ENCODE measurements around the gene PRKCA.

PRKCA gene

DNA sequence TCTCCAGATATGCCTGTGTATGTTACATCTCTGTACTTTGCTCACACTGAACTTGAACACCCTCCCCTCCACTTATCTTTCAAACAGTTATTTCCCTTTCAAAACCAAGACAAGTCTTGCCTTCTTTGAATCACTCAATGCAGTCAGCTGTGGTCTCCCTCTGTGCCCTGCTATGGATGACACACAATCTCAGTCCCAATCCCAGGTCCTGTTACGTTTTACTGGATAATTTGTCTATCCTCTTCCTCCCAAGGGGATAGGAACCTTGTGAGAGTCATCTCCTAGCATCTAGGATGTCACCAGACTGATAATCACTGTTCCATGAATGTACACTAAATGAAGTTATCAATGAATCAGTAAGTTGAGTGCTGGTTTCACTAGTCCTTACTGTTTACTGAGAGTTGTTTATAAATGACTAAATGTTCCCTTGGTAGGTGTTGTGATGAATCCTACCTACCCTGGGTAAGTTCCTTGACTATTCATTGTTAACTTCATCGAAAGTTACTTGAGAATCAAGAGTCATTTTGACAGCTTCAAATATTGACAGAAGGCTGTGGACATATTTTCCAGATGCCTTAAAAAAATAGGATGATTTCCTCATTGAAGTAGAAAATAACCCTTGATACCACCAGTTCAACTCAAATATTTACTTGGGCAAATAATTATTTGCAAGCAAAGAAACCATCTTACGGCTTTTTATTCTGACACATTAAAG, 244.9 kb downstream of the PRKCA start:
- no peak overlapping the region for H3K27ac ChIP-seq
- TF ChIP-seq, protein P1, sequence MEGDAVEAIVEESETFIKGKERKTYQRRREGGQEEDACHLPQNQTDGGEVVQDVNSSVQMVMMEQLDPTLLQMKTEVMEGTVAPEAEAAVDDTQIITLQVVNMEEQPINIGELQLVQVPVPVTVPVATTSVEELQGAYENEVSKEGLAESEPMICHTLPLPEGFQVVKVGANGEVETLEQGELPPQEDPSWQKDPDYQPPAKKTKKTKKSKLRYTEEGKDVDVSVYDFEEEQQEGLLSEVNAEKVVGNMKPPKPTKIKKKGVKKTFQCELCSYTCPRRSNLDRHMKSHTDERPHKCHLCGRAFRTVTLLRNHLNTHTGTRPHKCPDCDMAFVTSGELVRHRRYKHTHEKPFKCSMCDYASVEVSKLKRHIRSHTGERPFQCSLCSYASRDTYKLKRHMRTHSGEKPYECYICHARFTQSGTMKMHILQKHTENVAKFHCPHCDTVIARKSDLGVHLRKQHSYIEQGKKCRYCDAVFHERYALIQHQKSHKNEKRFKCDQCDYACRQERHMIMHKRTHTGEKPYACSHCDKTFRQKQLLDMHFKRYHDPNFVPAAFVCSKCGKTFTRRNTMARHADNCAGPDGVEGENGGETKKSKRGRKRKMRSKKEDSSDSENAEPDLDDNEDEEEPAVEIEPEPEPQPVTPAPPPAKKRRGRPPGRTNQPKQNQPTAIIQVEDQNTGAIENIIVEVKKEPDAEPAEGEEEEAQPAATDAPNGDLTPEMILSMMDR (IDR thresholded peaks at IDR 0.05), result no peak
- DNase-seq (ENCODE audit: low spot score), result no peak
- H3K4me3 ChIP-seq, result no peak overlapping the region

DNA sequence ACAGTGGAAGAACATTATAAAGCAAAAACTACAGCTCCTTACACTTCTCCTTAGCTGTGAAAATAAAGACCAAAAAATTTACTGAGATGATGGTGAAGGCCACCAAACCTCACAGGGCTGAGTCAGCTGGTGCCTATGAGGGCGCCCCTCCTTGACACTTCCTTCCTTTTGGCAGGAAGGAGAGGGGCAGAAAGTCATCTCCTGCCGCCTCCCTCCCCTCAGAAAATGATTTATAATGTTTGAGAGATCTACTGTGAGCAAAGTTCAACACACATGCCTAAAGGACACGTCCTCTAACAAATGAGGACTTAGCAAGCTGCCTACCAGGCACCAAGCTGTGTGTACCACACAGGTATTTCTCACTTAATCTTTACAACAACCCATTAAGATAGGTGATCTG, 245.7 kb downstream of the PRKCA start:
- DNase-seq (ENCODE audit: low spot score), result no peak
- TF ChIP-seq, protein P1 (IDR thresholded peaks at IDR 0.05), result no peak
- Histone ChIP-seq H3K27ac (no peak overlapping the region), H3K4me3 (no peak overlapping the region)

DNA sequence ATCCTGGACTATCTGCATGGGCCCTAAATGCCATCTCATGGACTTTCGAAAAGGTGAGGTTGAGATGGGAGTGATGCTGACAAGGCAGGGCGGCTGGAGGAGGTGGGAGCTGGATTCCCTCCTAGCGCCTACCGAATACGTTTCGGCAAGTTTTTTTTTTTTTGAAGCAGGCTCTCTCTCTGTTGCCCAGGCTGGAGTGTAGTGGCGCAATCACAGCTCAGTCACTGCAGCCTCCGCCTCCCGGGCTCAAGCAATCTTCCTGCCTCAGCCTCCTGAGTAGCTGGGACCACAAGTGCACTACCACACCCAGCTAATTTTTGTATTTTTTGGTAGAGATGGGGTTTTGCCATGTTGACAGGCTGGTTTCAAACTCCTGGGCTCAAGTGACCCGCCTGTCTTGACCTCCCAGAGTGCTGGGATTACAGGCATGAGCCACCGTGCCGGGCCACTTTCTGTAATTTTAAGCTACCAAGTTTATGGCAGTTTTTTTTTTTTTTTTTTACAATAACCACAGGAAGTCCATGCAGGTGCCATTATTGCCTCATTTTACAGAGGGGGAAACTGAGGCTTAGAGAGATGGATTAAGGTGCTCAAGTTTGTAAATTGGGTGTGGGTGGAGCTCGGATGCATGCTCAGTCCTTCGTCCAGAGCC, 246.4 kb downstream of the PRKCA start:
- DNase-seq (ENCODE audit: low spot score), result no peak
- Histone ChIP-seq H3K4me3 (no peak overlapping the region), H3K27ac (no peak overlapping the region)
- TF ChIP-seq, protein P1 (IDR thresholded peaks at IDR 0.05), result no peak

DNA sequence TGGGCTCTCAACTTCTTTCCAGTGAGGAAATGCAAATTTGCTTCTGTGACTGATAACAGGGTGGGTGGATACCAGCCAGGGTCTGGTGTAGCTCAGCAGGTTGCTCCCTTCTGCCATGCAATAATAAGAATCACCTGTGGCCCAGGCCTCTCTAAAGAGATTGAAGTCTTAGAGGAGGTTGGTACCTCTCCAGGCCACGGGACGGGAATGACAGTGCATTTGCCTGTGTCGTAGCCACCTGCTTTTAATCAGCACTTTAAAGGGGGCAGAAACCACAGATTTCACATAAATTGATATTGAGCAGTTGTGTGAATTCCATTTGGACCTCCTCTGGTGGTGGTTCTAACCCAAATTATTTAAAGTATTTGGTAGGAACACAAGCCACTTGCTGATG, 246.9 kb downstream of the PRKCA start:
- DNase-seq (ENCODE audit: low spot score), result no peak
- Histone ChIP-seq H3K4me3 (no peak overlapping the region), H3K27ac (no peak overlapping the region)
- TF ChIP-seq, protein P1 (IDR thresholded peaks at IDR 0.05), result no peak

DNA sequence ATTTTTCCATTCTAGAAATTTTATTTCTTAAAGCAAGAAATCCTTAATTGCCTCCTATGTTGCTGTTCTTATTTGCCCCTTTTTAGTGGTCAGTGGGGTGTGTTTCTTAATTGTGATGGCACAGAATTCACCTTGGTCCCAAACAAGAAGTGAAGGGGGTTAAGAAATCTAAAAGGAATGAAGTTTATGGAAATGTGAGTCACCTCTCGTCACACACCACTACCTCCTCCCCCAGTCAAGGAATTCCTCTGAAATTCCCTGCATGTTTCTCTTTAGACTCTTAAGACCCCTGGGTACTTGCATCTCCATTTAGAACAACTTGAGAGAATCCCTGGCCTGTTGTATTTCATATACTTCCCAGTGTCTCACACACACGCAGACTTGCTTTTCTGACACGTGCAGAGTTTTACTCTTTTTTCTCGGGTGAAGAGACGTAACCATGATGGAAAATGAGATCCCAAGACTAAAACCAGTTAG, 247.4 kb downstream of the PRKCA start:
- DNase-seq (ENCODE audit: low spot score), result no peak
- TF ChIP-seq, protein P1 (IDR thresholded peaks at IDR 0.05), result no peak
- H3K27ac ChIP-seq, result no peak overlapping the region
- H3K4me3 ChIP-seq, result no peak overlapping the region

DNA sequence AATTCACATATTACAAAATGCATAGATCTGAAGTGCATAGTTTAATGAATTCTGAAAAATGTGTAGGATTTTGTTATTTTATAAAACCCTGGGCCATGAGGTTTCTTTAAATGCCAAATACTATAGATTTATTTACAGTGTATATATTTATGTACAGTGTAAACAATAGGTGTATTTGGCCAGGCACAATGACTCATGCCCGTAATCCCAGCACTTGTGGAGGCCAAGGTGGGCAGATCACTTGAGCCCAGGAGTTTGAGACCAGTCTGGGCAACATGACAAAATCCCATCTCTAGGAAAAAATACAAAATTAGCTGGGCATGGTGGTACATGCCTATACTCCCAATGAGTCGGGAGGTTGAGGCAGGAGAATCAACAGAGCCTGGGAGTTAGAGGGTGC, 249.4 kb downstream of the PRKCA start:
- TF ChIP-seq, protein P1 (IDR thresholded peaks at IDR 0.05), result no peak

DNA sequence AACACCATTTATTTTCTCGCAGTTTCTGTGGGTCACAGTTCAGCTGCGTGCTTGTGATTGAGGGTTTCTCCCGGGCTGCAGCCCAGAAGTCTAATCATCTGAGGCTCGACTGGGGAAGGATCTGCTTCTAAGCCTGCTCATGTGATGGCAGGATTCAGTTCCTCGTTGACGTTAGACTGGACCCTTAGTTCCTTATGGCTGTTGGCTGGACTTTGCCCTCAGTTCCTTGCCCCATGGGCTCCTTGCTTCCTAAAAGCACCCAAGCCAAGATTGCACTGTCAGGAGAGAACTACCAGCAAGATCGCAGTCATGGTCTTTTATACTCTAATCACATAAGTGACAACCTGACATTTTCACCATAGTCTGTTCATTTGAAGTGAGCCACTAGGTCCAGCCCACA, 250.0 kb downstream of the PRKCA start:
- H3K4me3 ChIP-seq, result no peak overlapping the region
- H3K27ac ChIP-seq, result no peak overlapping the region
- TF ChIP-seq, protein P1 (IDR thresholded peaks at IDR 0.05), result no peak
- no peak for DNase-seq (ENCODE audit: low spot score)

More for the DNA sequence above, 249.4 kb downstream of the PRKCA start:
- H3K4me3 ChIP-seq, result no peak overlapping the region
- no peak for DNase-seq (ENCODE audit: low spot score)
- no peak overlapping the region for H3K27ac ChIP-seq
